GM11168 (cell line): ENCODE results near the gene ATG9B.
"Not testable (repeated sequence)": the region's sequence is repeated elsewhere in the genome, so short reads cannot be mapped to it uniquely, and the experiment has no call there.

Source experiments
- in situ Hi-C: fragments of 300-500 bp; cut with MboI; formaldehyde crosslinking; loops from one replicate; pipeline ENCODE4 v1.12.0; 2022; ENCODE audit warnings: low sequenced_read_pairs; ENCODE audit not compliant: unreplicated experiment

The ATG9B gene

DNA sequence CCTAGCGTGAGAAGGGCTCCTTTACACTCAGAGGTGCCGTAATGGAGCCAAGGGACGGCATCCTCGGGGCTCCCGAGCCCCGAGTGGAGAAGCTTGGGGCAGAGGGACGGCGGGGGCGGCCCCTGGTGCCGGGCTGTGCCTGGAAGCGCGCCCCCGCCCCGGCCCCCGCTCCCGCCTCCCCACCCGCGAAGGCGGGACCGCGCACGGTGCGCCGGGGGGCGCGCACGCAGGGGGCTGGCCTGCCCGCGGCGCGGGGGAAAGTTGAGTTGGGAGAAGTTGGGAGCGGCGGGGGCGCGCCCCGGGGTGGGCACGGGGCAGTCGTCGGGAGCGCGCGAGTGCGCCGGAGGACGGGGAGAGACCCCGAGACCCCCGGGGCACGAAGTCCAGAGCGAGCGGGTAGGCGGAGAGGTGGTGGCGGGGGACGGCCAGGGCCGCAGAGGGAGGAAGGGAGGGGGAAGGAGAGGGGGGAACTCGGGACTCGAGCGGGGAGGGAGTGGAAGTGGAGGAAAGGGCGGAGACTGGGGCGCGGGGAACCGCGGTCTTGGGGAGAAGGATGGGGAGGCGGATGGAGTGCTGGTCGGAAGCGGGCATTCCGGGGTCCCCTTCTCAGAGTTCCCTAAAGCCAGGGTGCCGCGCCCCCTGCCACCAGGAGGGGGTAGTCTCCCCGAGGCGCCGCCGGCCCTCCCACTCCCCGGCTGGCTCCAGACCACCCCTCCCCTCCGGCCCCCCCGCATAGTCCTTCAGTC, 35.2 kb upstream of the ATG9B start, which contains the start of gene SLC4A2:
Gene SLC4A2 (plus strand): TSS at position 223 of the 746 bp plus-strand sequence. CDS start 2,399 bp downstream, outside the sequence.
- in situ Hi-C loops: no loop called here

DNA sequence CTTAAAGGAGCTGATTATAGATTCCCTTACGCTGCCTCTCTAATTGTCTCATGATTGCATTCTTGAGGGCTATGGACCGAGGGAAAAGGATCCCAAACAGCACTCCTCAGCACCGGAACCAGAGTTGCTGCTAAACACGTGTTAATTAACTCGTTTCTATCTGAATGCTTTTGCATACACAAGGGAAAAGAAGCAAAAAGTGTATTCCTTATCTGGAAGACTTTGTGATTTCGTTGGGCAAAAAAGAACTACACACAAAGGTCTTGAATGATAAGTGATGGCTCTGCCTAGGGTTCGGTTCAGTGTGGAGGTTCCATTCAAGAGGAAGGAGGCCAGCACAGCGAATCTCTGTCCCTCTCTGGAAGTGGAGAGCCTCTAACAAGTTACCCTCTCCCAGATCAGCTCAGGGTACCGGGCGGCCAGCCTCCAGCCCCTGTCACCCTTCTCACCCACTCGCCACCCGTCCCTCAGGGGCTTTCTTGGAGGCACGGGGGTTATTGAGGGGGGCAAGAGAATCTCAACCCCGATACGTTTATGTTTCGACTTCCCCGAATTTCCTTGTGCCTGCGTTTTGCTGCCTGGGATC, 34.6 kb upstream of the ATG9B start:
- in situ Hi-C loops: no loop called here

DNA sequence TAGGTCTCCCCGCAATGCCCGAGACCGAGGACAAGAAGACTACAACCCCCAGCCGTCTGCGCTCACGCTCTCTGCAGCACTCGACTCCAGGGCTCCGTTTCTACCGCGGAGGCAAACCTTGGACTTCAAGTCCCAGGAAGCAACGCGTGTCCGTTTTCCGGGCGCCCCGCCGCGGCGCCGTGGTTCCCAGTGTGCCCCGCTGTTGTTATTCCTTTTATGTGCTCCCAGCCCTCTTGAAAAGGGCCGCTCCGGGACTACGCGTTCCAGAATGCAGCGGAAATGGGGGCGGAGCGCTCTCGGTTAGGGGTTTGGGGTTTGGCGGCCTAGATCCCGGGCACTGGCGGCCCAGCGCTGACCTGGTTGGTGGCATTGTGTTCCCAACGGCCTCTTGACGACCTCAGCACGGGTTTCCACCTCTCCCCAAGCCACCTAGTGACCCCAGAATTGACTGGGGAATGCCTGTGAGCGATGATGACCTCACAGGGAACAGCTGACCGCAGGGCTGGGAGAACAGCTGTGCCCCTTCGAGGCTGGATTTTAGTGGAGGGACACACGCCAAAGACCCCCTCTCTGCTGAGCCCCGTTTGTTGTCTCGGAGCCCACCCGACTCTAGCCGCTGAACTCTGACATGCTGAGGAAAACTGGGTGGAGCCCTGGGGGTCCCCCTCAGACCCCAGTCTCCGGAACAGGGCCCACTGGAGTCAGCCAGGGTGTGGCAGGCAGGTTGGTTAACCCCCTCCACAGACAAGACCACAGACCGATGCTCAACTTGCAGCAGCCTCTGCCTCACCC, 33.9 kb upstream of the ATG9B start:
- in situ Hi-C loops: no loop called here

DNA sequence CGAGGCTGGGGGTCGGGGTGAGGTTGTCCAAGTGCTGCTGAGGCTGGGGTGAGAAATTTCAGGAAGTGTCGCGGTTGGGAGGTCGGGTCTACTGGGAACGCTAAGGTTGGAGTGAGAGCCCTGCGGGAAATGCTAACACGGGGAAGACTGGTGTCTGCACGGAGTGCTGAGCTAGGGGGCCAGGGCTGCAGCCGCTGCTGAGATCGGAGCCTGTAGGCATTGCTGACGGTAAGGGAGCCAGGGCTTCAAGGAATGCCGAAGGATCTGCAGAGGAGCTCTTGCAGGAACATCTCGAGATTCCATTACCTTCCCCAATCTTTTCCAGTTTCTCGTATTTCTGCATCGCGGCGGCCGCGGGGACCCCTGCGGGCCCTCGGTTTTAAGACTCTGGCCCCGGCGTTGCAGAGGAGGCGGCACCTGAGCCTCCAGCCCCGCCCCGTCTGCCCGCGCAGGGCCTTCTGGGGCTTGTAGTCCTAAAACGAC, 33.3 kb upstream of the ATG9B start, which contains the start of gene CDK5:
Gene CDK5 (minus strand): TSS at position 392 of the 483 bp plus-strand sequence. CDS start 49 bp downstream, at position 343.
- in situ Hi-C loops: no loop called here

DNA sequence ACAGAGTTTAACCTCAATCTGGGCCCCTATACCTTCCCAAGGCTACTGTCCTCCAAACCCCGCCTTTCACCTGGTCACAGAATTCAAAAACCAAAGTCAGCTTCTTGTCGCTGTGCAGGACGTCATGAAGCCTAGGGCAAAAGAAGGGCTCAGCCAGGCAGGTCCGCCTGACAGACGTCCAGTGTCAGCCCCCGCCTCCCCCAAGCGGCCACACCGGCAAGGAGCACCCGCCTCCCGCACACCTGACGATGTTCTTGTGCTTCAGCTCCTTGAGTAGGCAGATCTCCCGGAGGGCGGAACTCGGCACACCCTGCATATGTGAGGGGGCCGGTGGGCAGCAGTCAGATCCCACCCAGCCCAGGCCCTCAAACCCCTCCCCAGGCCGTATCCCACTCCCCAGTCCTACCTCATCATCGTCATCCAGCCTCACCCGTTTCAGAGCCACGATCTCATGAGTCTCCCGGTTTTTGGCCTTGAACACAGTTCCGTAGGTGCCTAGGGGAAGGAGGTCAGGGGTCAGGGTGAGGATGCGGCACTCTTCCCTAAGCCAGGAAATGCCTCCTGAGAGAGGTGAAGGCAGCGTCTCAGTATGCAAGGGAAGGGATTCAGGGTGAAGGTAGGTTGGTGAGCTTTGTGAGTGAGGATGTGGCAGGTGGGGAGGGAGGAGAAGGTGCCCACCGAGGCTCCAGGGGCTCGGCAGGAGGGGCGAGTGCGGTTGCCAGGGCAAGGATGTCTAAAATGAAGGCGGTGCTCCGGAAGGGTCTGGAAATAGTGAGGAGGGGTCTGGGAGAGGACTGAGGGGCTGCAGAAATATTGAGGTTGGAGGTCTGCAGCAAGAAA, 32.6 kb upstream of the ATG9B start:
- in situ Hi-C loops: no loop called here

DNA sequence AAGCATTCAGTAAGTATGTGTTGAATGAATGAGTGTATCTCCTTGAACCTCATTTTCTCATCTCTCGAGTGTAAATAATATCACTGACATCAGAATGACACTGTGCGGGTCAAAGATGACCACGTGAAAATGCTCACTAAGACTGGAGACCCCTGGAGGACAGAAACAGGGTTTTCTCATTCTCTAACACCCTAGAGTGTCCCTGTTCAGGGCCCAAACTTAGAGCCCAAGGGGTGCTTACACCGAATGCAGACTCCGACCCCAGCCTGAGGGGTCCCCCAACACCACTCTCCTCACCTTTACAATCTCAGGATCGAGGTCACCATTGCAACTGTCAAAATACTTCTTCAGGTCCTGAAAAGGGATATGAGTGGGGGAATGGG, 32.0 kb upstream of the ATG9B start:
- in situ Hi-C loops: no loop called here

DNA sequence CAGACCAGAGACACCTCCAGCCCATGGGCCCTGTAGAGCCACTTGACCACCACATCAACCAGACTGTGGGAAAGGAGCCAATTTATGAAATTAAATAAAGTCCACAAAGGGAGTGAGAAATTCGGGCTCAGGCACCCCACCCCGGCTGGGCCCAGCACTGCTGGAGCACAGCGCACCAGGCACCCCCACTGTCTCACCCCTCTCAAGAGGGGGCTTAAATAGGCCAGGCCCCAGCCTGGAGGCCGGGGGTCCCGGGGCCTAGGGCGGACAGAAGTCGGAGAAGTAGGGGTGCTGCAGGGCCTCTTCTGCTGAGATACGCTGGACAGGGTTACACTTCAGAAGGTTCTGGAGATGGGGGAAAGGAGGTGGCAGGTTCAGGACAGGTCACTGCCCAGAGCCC, 29.5 kb upstream of the ATG9B start:
- in situ Hi-C loops: no loop called here

DNA sequence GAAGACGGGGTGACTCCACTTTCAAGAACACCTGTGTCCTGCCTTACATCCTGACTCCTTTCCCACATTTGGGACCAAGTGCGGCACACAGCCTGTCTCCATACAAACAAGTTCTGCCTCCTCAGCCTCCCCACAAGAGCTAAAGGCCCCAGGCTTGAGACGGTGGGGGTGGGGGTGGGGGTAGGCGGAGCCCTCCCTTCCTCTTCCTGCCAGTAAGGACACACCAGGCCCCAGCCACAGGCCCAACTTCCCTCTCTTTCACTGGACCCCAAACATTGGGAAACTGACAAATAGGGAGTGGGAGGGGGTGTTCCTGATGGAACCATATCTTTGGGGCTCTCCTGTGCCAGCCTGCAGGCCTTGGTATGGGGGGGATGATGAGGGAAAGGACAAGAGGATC, 28.8 kb upstream of the ATG9B start:
- in situ Hi-C loops: no loop called here

DNA sequence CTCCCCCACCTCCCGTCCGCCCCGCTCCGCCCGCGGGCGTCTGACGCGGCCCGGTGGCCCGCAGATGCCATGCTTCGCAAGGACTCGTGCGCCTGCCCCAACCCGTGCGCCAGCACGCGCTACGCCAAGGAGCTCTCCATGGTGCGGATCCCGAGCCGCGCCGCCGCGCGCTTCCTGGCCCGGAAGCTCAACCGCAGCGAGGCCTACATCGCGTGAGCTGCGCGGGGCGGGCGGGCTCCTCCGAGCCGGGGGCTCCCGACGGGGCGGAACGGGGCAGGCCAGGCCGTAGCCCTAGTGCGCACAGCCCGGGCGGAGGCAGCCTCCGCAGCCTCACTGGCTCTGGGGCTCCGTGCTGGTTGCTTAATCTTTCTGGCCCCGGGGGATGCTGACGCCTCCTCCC, 26.8 kb upstream of the ATG9B start:
- in situ Hi-C loops: no loop called here

DNA sequence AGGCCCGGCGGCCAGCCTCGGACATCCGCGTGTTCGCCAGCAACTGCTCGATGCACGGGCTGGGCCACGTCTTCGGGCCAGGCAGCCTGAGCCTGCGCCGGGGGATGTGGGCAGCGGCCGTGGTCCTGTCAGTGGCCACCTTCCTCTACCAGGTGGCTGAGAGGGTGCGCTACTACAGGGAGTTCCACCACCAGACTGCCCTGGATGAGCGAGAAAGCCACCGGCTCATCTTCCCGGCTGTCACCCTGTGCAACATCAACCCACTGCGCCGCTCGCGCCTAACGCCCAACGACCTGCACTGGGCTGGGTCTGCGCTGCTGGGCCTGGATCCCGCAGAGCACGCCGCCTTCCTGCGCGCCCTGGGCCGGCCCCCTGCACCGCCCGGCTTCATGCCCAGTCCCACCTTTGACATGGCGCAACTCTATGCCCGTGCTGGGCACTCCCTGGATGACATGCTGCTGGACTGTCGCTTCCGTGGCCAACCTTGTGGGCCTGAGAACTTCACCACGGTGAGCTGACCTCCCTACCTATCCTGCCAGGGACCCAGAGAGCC, 24.7 kb upstream of the ATG9B start:
- in situ Hi-C loops: no loop called here

DNA sequence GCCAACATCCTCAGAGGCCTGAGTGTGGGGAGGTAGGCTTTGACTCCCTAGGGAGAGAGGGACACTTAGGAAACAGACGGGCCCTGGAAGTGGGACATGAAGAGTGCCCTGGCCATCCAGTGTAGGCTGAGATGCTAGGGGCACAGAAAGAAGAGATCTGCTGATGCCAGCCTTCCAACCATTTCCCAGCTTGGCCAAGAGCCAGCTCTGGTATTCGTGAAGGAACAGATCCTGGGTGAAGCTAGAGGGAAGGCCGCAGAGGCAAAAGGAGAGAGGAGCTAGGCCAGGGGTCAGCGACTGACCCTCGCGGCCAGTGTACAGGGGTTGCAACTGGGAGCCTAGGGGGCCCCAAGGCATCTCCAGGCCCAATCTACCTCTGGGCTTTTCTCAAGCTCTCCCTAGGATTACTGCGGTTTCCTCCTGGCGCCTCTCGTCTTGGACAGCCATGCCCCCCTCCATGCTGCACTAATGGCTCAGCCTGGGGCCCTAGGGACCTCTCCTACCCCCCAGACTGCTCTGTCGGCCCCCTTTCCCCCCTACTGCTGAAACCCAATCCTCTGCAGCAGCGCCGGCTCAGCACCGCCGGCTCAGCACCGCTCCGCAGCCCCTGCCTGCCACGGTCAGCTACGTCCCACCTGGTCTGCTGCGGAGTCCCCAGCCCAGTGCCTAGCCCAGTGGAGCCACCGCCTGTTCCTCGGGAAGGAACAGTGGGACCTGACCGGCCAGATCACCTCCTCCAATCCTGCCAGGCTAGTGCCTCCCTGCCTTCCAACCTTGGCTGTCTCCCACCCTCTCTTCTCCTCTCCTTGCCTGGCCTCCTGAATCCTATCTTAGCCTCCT, 23.9 kb upstream of the ATG9B start, which contains the start of gene ASIC3:
Gene ASIC3 (plus strand): TSS at position 556 of the 840 bp plus-strand sequence. CDS start 355 bp downstream, outside the sequence.
- in situ Hi-C loops: no loop called here

DNA sequence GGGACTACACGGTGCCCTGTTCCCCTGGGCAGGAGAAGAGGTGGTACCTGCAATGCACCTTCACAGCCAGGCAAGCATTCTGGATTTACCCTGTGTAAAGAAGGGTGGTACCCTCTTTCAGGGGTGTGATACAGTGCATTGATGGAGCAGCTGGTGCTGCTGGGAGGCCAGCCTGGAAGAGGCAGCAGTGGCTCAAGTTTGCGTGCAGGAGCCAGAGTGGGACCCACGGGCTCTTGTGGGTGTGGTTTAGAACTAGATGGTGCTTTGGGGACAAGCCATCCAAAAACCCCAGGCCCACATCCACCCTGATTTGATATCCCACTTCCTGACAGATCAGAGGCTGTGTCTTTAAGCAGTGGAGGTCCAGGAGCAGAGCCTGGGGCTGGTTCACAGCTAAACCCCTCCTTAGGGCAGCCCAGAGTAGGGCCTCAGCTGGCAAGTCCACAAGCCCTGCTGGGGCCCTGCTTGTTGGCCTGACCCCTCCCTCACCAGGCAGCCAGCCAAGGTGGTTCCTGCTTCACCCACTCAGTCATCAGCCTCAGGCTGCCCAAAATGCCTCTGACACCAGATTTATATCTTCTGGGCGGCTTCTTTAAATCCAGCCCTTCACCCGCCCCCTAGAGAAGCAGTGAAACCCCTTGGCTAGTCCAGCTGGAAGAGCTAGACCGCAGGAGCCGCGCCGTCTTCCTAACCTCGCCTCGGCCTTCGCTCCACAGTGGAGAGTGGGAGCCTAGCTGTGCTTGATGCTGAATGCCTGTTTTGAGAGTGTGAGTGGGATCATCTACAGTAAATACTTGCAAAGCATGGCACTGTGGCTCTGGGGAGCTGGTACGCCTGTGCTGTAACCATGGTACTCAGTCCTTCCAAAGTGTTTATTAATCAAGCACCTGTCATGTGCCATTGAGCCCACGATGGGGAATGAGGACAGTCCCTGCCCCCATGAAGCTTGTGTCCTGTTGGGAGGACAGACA, 22.6 kb upstream of the ATG9B start:
- in situ Hi-C loops: no loop called here

DNA sequence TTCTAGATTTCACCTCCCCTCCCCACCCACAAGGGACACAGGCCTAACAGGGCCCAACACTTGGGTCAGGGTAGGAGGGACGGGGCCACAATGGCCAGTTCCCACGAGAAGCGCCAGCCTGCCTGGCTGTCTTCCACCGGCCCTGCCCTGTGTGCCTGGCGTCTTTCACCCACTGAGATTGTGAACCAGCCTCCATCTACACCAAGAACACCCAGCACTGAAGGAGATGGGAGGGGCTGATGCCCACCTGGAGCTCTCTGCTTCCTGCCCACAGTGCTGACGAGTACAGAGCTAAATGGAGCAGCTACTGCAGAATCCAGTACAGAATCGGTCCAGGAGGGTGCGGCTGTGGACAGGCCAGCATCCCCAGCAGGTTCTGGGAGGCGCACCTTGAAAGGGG, 21.7 kb upstream of the ATG9B start:
- in situ Hi-C loops: no loop called here

DNA sequence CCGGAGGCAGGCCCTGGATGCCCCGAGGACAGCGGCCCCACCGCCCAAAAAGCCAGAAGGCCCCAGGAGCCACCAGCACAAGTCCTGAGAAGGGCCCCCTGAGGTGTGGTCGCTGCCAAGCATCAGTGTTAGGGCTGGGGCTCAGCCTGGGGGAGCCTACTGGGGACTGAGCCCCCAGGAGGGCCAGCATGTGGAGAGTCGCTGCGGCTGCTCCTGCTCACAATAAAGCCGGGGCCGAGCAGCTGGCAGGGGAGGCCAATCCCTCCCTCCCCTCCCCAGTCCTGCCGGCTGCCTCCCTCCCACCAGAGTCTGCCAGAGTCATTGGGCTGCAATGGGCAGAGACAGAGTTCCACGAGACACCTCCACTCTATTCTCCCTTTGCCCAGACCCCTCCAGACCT, 21.0 kb upstream of the ATG9B start:
- in situ Hi-C loops: no loop called here

DNA sequence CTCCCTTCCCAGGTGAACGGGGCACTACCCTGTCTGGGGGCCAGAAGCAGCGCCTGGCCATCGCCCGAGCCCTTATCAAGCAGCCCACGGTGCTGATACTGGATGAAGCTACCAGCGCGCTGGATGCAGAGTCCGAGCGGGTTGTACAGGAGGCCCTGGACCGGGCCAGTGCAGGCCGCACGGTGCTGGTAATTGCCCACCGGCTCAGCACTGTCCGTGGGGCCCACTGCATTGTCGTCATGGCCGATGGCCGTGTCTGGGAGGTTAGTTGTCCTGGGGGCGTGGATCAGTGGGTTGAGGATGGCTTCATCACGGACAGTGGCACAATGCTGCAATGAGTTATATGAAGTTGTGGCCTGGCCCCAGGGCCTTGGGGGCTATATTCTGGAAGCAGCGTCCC, 19.7 kb upstream of the ATG9B start:
- in situ Hi-C loops: no loop called here

DNA sequence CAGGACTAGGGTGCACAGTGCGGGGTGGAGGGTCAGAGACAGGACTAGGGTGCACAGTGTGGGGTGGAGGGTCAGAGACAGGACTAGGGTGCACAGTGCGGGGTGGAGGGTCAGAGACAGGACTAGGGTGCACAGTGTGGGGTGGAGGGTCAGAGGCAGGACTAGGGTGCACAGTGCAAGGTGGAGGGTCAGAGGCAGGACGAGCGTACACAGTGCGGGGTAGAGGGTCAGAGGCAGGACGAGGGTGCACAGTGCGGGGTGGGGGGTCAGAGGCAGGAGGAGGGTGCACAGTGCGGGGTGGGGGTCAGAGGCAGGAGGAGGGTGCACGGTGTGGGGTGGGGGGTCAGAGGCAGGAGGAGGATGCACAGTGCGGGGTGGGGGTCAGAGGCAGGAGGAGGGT, 19.2 kb upstream of the ATG9B start:
- in situ Hi-C loops: not testable (repeated sequence)

DNA sequence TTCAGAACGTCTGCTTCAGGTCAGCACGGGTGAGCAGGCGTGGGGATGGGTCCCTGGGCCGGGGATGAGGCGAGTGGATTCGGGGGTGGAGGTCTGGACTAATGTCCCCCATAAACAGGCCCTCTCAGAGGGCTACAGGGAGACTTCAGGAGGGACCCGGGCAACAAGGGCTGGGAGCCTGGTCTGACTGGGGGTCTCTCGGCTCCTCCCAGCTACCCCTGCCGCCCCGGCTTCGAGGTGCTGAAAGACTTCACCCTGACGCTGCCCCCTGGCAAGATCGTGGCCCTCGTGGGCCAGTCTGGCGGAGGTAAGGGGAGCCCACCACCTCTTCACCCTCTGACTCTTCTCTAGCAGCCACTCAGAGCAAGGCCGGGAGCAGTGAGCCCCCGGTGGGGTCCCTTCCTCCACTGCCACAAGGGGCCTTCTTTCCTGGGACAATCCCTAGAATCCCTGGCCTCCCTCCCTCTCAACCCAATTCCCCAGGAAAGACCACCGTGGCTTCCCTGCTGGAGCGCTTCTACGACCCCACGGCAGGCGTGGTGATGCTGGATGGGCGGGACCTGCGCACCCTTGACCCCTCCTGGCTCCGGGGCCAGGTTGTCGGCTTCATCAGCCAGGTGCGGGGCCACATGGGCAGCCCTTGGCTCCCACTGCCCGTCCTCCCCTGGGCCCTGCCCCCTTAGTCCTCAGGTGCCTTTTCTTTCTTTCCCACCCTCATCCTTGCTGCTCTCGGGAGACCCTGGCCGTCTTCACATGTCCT, 16.5 kb upstream of the ATG9B start:
- in situ Hi-C loops: no loop called here
